Mesendoderm (in vitro differentiated cells): ENCODE results near the gene NAALADL1.

Experiments used
- DNase-seq: peaks from one replicate; pipeline ENCODE4 v3.0.0; 2013
- H2AK5ac ChIP-seq: 2 replicates; pipeline ENCODE4 v1.6.1; 2013; ENCODE audit warnings: low read length, inconsistent platforms
- H2BK120ac ChIP-seq: 2 replicates; pipeline ENCODE4 v1.6.1; 2013; ENCODE audit warnings: low read depth, mild to moderate bottlenecking, low read length, moderate library complexity, mixed read lengths
- H2BK15ac ChIP-seq: replicated peaks from 2 replicates; pipeline ENCODE4 v1.6.1; 2013; ENCODE audit warnings: low read depth, mild to moderate bottlenecking, moderate library complexity
- H2BK5ac ChIP-seq: 2 replicates; pipeline ENCODE4 v1.6.1; 2013; ENCODE audit warnings: low read length, inconsistent platforms
- H3K18ac ChIP-seq: 2 replicates; pipeline ENCODE4 v1.6.1; 2013; ENCODE audit warnings: mild to moderate bottlenecking, low read length, mixed read lengths
- H3K23ac ChIP-seq: one replicate; pipeline ENCODE4 v1.6.1; 2013; ENCODE audit warnings: low read length
- H3K27ac ChIP-seq: 2 replicates; pipeline ENCODE4 v1.5.1; 2013; ENCODE audit warnings: low read depth, mild to moderate bottlenecking, inconsistent platforms, low read length, moderate library complexity
- H3K27me3 ChIP-seq: 2 replicates; pipeline ENCODE4 v1.6.1; 2013; ENCODE audit warnings: low read length, control low read depth, mild to moderate bottlenecking, inconsistent platforms; ENCODE audit not compliant: insufficient read depth, poor library complexity
- H3K36me3 ChIP-seq: 2 replicates; pipeline ENCODE4 v1.6.1; 2013; ENCODE audit warnings: low read length, inconsistent platforms; ENCODE audit not compliant: control insufficient read depth, insufficient read depth
- H3K4ac ChIP-seq: one replicate; pipeline ENCODE4 v1.6.1; 2013; ENCODE audit warnings: low read depth, mild to moderate bottlenecking, low read length, moderate library complexity
- H3K4me1 ChIP-seq: 2 replicates; pipeline ENCODE4 v1.6.1; 2013; ENCODE audit warnings: low read depth, low read length, inconsistent platforms; ENCODE audit not compliant: control insufficient read depth
- H3K4me2 ChIP-seq: 2 replicates; pipeline ENCODE4 v1.6.1; 2013; ENCODE audit warnings: low read length
- H3K4me3 ChIP-seq: 2 replicates; pipeline ENCODE4 v1.5.1; 2013; ENCODE audit warnings: mild to moderate bottlenecking, low read length
- H3K56ac ChIP-seq: one replicate; pipeline ENCODE4 v1.6.1; 2013; ENCODE audit warnings: low read length
- H3K79me1 ChIP-seq: 2 replicates; pipeline ENCODE4 v1.6.1; 2013; ENCODE audit warnings: low read length, inconsistent platforms
- H3K79me2 ChIP-seq: 2 replicates; pipeline ENCODE4 v1.6.1; 2013; ENCODE audit warnings: mild to moderate bottlenecking, low read length; ENCODE audit not compliant: control insufficient read depth, insufficient read depth
- H3K9ac ChIP-seq: 2 replicates; pipeline ENCODE4 v1.6.1; 2013; ENCODE audit warnings: low read length, inconsistent platforms
- H4K5ac ChIP-seq: one replicate; pipeline ENCODE4 v1.6.1; 2013; ENCODE audit warnings: low read length
- H4K8ac ChIP-seq: one replicate; pipeline ENCODE4 v1.6.1; 2013; ENCODE audit warnings: low read depth, mild to moderate bottlenecking, control low read depth, low read length, moderate library complexity
- WGBS: extraction: QIAGEN DNeasy Blood & Tissue Kit; methylation state at CpG from one replicate; pipeline ENCODE4 v1.1.7; 2013; ENCODE audit warnings: low lambda C conversion rate, missing lambda C conversion rate; ENCODE audit not compliant: insufficient coverage; ENCODE audit errors: extremely low coverage; 5-methylcytosine and 5-hydroxymethylcytosine counted together

NAALADL1 gene

DNA sequence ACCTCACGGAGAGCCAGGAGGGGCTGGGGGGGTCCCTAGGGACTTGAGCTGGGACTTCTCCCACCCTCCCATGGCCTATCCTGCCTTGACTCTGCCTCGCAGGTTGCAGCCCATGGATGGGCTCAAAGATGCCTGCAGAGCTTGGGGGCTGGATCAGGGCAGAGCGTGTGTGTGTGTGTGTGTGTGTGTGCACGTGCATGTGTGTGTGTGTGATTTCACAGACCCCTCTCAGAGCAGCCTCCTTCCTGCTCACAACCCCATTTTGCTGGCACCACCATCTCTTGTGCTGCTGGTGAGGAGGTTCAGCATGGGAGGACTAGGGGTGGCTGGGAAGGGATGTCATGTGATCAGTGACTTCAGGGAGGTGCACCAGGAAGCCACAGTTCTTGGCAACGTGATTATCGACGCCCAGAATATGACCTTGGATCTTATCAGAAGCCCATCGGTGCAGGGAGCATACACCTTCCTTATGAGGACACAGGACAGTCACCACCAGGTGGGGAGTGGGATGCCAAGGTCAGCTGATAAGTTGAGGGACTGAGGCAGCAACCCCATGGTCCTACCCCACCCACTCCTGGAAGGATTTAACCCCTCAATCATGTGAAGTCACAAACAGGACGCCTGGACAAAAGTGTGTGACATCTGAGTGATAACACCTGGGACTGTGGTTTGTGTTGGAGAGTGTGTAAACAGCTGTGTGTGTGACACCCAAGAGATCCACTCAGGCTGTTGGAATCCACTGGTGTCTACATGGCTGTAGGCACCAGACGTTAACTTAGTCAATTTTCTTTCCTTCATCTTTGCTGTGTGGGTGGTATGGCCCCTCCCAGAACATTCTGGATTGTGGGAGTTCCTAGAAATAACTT, 1.8 kb upstream of the NAALADL1 start:
- Histone ChIP-seq H3K36me3 (no peaks in the 10 kb centered on the region), H3K79me2 (no peaks in the 10 kb centered on the region), H3K27ac (no peak overlapping the region), H3K18ac (no peak overlapping the region), H3K4me1 (no peaks in the 10 kb centered on the region), H2BK5ac (no peak overlapping the region), H2BK15ac (no peak overlapping the region), H2AK5ac (no peak overlapping the region), H2BK120ac (no peak overlapping the region), H3K4me2 (no peak overlapping the region), H3K4ac (no peak overlapping the region), H3K56ac (no peak overlapping the region), H4K5ac (no peak overlapping the region), H3K79me1 (no peaks in the 10 kb centered on the region), H4K8ac (no peak overlapping the region), H3K27me3 (no peaks in the 10 kb centered on the region), H3K4me3 (no peak overlapping the region), H3K23ac (no peak overlapping the region), H3K9ac (no peak overlapping the region)
- no CpG with 5 or more reads among the region's 10 CpGs for WGBS
- DNase-seq, result no peak

- no peak overlapping the region for H2AK5ac ChIP-seq
- H3K9ac ChIP-seq, result no peak overlapping the region
- no peaks in the 10 kb centered on the region for H3K79me1 ChIP-seq
- H4K5ac ChIP-seq, result no peak overlapping the region
- no CpG with 5 or more reads among the region's 3 CpGs for WGBS
- H2BK5ac ChIP-seq, result no peak overlapping the region
- no peaks in the 10 kb centered on the region for H3K36me3 ChIP-seq
- no peaks in the 10 kb centered on the region for H3K27me3 ChIP-seq
- H3K4me1 ChIP-seq, result no peaks in the 10 kb centered on the region
- no peak overlapping the region for H2BK15ac ChIP-seq
- H3K18ac ChIP-seq, result no peak overlapping the region
- H3K79me2 ChIP-seq, result no peaks in the 10 kb centered on the region
- H3K23ac ChIP-seq, result no peak overlapping the region
- no peak overlapping the region for H3K4me2 ChIP-seq
- H3K56ac ChIP-seq, result no peak overlapping the region
- no peak overlapping the region for H4K8ac ChIP-seq
- no peak overlapping the region for H3K4me3 ChIP-seq
- no peak overlapping the region for H3K27ac ChIP-seq
- H2BK120ac ChIP-seq, result no peak overlapping the region
- DNase-seq, result no peak
- H3K4ac ChIP-seq, result no peak overlapping the region
Observed at GRCh38 chr11:65059523-65059922, 1.2 kb upstream of the NAALADL1 start.

GRCh38 chr11:65058012-65058411, 341 bp downstream of the NAALADL1 start:
- DNase-seq, result no peak
- Histone ChIP-seq H3K9ac (no peak overlapping the region), H3K27me3 (no peaks in the 10 kb centered on the region), H3K4me2 (no peak overlapping the region), H3K4me3 (no peak overlapping the region), H2BK15ac (no peak overlapping the region), H3K79me1 (no peaks in the 10 kb centered on the region), H4K8ac (no peak overlapping the region), H3K56ac (no peak overlapping the region), H3K4me1 (no peaks in the 10 kb centered on the region), H3K27ac (no peak overlapping the region), H2AK5ac (no peak overlapping the region), H2BK5ac (no peak overlapping the region), H4K5ac (no peak overlapping the region), H3K4ac (no peak overlapping the region), H3K79me2 (no peaks in the 10 kb centered on the region), H3K36me3 (no peaks in the 10 kb centered on the region), H2BK120ac (no peak overlapping the region), H3K18ac (no peak overlapping the region), H3K23ac (no peak overlapping the region)
- no CpG with 5 or more reads among the region's 13 CpGs for WGBS

- Histone ChIP-seq H2BK15ac (no peak overlapping the region), H2BK5ac (no peak overlapping the region), H3K18ac (no peak overlapping the region), H3K27me3 (no peaks in the 10 kb centered on the region), H3K36me3 (no peaks in the 10 kb centered on the region), H3K27ac (no peak overlapping the region), H3K56ac (no peak overlapping the region), H3K4me3 (no peak overlapping the region), H2BK120ac (no peak overlapping the region), H3K4me2 (no peak overlapping the region), H4K5ac (no peak overlapping the region), H3K79me1 (no peaks in the 10 kb centered on the region), H4K8ac (no peak overlapping the region), H3K23ac (no peak overlapping the region), H3K4ac (no peak overlapping the region), H3K79me2 (no peaks in the 10 kb centered on the region), H2AK5ac (no peak overlapping the region), H3K9ac (no peak overlapping the region), H3K4me1 (no peaks in the 10 kb centered on the region)
- no peak for DNase-seq
- WGBS, result no CpG with 5 or more reads among the region's 7 CpGs
Observed at GRCh38 chr11:65057526-65057925, 827 bp downstream of the NAALADL1 start.

DNA sequence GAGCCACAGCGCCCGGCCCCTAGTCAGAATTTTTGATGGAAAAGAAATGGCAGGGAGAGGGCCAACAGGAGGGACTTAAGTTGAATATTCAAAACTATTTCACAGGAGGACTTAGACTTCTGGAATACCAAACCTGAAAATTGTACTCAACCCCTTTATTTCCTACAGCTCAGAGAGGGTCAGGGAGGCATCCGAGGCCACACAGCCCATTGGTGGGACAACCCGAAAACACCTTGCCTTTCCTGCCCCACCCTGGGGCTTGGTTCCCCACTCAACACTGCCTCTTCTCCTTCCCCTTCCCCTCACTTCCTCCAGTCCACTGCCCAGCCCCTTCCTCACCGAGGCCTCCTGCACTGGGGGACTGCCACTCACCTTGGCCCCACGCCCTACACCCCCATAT, 1.4 kb downstream of the NAALADL1 start:
- no peak overlapping the region for H4K5ac ChIP-seq
- H2BK120ac ChIP-seq, result no peak overlapping the region
- H3K4me2 ChIP-seq, result no peak overlapping the region

GRCh38 chr11:65055538-65055937, 2.8 kb downstream of the NAALADL1 start:
- no peak overlapping the region for H2BK15ac ChIP-seq
- H3K4me3 ChIP-seq, result no peak overlapping the region
- DNase-seq, result no peak
- H2BK5ac ChIP-seq, result no peak overlapping the region
- H3K79me1 ChIP-seq, result no peaks in the 10 kb centered on the region
- H4K5ac ChIP-seq, result no peak overlapping the region
- no peaks in the 10 kb centered on the region for H3K79me2 ChIP-seq
- H3K18ac ChIP-seq, result no peak overlapping the region
- no peak overlapping the region for H3K4me2 ChIP-seq
- H3K23ac ChIP-seq, result no peak overlapping the region
- no peak overlapping the region for H2BK120ac ChIP-seq
- H3K56ac ChIP-seq, result no peak overlapping the region
- H3K4me1 ChIP-seq, result no peaks in the 10 kb centered on the region
- H3K27ac ChIP-seq, result no peak overlapping the region
- no peak overlapping the region for H3K9ac ChIP-seq
- no peak overlapping the region for H4K8ac ChIP-seq
- no peak overlapping the region for H2AK5ac ChIP-seq
- no CpG with 5 or more reads among the region's 1 CpG for WGBS
- no peaks in the 10 kb centered on the region for H3K36me3 ChIP-seq
- no peaks in the 10 kb centered on the region for H3K27me3 ChIP-seq
- H3K4ac ChIP-seq, result no peak overlapping the region

More for the DNA sequence above, 1.4 kb downstream of the NAALADL1 start:
- no peak overlapping the region for H2AK5ac ChIP-seq
- H4K8ac ChIP-seq, result no peak overlapping the region
- H3K4me1 ChIP-seq, result no peaks in the 10 kb centered on the region
- H3K9ac ChIP-seq, result no peak overlapping the region
- no peak overlapping the region for H2BK5ac ChIP-seq
- no peaks in the 10 kb centered on the region for H3K36me3 ChIP-seq
- H3K23ac ChIP-seq, result no peak overlapping the region
- H3K4ac ChIP-seq, result no peak overlapping the region
- H3K4me3 ChIP-seq, result no peak overlapping the region
- H3K18ac ChIP-seq, result no peak overlapping the region
- no peak overlapping the region for H2BK15ac ChIP-seq
- no peaks in the 10 kb centered on the region for H3K79me1 ChIP-seq
- H3K56ac ChIP-seq, result no peak overlapping the region
- no CpG with 5 or more reads among the region's 6 CpGs for WGBS
- DNase-seq, result no peak
- no peak overlapping the region for H3K27ac ChIP-seq
- H3K27me3 ChIP-seq, result no peaks in the 10 kb centered on the region
- H3K79me2 ChIP-seq, result no peaks in the 10 kb centered on the region
